GM19025 (cell line): Measurements from ENCODE around the gene MMP24OS.
A peak's percentile ranks its signal among the peaks of the same experiment; 100 is the strongest.
"Not testable (repeated sequence)": the region's sequence is repeated elsewhere in the genome, so short reads cannot be mapped to it uniquely, and the experiment has no call there.

Source experiments
- ATAC-seq: cut with Tn5 transposase; IDR thresholded peaks from one replicate; pipeline ENCODE4 v1.9.1; 2021; ENCODE audit warnings: mild to moderate bottlenecking, low read depth, moderate library complexity; ENCODE audit not compliant: unreplicated experiment

The MMP24OS gene

DNA sequence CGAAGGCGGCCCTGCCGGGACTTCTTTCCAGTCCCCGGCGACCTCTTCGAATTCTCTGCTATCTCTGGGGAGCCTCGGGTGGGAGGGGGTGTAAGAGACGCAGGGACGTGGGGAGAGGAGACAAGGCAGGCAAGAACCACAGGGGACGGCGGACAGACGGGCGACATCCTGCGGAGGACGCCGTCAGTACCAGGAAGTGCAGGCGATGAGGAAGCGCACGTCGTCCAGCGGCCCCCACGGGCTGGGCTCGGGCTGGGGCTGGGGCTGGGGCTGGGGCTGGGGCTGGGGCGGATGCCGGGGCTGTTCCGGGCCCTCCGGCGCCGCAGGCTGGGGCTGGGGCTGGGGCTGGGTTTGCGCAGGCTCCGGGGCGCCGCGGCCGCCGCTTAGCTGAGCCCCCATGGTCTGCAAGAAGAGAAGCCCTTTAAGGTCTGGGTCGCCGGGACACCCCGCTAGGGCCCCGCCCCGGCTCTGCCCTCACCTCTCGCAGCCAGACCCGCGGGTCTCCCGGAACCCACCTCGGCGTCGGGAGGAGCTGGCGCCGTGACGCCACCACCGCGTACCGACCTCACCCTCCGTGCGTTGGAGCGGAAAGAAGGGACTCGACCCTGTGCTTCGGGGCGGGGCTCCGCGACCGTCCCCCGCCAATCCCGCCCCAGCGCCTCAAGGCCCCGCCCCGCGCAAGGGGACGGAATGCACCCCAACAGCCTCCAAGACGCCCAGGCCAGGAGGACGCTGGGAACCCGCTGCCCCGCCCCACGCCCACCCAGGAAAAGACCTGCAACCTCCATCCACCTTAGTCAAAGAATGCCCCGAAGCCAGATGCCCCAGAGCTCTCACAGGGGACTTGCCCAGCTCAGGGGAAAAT, at the start of gene MMP24OS:
Gene MMP24OS, minus strand, starts transcription at position 592 of the 865 bp plus-strand sequence. Its CDS starts 193 bp downstream, at position 399.
- ATAC-seq, result peak; percentile 90

GRCh38 chr20:35327074-35327976, 49.4 kb upstream of the MMP24OS start:
- no peak for ATAC-seq

DNA sequence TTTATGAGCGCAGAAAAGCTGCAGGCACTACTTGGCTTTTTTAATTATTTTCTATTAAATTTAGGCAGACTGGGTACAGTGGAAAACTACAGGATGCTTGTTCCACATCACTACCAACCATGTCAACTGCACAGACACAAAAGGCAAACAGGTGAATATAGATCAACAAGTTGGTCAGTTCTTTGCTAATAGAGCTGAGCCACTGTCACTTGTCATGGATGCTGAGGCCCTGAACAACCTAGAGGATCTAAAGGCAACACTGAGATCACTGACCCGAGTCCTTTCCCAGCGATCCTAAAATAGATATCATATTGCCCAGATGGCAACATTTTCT, 48.8 kb upstream of the MMP24OS start:
- ATAC-seq, result no peak

- ATAC-seq, result no peak
Measured at GRCh38 chr20:35326021-35326739, 48.3 kb upstream of the MMP24OS start.

- ATAC-seq, result no peak
Measured at GRCh38 chr20:35325401-35325800, 47.5 kb upstream of the MMP24OS start.

- ATAC-seq, result no peak
Measured at GRCh38 chr20:35320396-35321126, 42.6 kb upstream of the MMP24OS start.

DNA sequence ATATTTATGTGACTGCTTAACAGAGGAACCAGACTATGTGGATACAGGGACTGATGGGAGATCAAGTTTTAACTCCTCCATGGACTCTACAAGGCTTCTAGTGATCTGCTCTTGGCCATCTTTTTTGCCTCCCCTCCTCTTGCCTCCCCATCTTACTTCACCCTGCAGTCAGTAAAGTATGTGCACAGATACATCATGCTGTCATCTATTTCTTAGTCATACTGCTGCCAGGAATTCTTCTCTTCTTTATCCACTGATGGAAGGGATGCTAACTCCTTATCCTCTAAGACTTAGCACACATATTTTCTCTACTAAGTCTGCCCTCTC, 41.9 kb upstream of the MMP24OS start:
- ATAC-seq, result no peak

DNA sequence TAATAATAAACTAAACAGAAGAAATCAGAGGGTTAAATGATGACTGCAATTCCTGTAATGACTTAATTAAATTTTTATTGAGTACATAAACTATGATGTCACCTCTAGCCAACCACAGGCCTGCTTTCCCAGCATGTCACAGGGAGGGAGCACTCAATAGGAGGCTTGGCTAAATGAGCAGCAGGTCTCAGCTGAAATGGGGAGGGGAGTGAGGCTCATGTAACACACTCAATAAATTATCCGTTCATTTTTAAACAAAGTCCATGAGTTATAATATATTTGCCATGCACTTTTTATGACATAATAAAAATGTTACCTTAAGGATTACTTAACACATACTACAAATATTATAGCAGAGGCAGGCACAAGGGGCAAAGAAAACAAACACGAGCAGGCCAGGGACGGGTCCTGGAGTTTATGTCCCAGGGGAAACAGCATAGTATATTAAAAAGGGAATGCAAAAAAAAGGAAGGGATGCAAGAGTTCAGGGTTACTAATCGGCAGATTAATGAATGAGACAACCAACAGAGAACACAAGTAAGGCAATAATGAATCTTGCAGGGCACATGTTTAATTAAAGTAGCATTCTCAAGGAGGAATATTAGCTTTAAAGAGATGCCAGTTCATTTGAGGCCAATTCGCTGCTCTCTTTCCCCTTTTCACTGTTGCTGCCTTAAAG, 41.4 kb upstream of the MMP24OS start:
- no peak for ATAC-seq

- no peak for ATAC-seq
Measured at GRCh38 chr20:35318502-35319157, 40.7 kb upstream of the MMP24OS start.

GRCh38 chr20:35317416-35318210, 39.7 kb upstream of the MMP24OS start:
- ATAC-seq, result no peak

DNA sequence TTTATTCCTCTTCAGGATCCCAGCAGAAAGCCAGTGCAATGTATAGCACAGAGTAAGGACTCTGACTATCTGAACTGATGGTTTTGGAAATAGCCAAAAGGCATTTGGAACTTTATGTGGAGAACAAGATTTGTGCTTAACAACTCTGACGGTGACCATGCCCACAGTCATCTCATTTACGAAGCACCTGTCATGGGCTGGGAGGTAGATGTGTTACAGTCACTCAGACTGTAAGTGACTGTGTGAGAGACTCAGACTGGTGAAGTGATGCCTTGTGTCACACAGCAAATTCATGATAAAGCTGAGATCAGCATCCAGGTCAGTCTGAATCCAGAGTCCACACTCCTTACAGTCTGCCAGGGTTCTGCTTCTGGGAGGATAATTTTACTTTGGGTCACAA, 38.2 kb upstream of the MMP24OS start:
- no peak for ATAC-seq

DNA sequence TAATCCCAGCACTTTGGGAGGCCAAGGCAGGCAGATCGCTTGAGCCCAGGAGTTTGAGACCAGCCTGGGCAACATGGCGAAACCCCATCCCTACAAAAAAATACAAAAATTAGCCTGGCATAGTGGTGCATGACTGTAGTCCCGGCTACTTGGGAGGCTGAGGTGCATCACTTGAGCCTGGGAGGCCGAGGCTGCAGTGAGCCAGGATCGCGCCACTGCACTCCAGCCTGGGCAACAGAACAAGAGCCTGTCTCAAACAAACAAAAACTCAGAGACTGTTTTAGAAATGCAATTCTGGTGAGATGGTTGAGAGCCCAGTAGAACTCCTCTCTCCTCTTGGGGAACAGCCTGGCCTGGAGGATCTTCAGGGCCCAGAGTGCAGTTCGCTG, 37.7 kb upstream of the MMP24OS start:
- ATAC-seq, result not testable (repeated sequence)

DNA sequence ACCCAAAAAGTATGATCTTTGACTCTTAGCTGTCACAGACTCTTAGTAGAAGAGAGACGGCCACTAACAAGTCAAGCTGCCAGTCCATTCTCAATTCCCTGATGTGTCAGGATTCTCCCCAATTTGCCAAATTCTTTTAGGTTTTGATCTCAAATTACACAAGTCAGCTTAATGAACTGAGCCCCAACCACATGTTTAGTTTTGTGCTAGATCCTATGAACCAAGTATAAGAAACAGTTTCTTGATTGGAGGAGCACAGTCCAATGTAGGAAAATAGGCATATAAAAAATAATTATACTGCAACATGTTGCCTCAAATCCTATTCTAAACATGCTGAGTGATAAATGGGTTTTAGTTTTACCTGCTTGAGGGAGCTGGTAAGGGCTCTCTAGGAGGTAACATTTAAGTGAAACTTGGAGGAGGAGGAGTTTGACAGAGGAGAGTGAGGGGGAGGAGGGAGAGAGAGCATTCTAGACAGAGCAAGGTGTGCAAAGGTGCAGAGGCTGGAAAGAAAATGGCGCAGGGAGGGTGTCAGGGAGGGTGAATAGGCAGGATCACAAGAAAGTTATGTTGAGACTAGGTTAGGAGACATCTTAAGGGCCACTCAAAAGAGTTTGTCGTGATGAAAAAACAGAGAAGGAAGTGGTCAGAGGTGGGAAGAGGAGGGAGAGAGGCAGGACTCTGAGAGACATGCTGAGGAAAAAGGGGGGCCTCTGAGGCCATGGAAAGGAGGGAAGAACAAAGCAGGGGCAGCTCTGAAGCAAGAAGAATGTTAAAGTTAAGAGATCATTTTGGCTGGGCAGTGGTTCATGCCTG, 37.1 kb upstream of the MMP24OS start:
- no peak for ATAC-seq

GRCh38 chr20:35312318-35312717, 34.4 kb upstream of the MMP24OS start:
- no peak for ATAC-seq

DNA sequence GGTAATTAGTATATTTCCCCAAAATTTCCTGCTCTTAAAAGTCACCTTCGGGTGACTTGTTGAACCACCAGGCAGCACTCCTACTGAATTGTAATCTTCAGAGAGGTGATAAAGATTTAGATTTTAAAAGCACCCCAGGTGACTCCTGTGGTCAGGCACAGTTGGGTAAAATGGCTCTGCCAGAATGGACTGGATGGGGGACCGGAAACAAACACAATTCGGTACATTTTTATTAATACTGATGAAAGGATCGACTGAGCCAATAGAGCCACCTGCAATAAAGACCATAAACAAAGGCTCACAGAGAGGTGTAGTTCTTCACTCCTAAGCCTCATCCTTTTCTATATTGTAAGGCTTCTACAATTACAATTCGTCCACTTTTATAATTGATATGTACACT, 33.9 kb upstream of the MMP24OS start:
- no peak for ATAC-seq

GRCh38 chr20:35311409-35311808, 33.5 kb upstream of the MMP24OS start:
- ATAC-seq, result no peak
